GM23338 (cell line): ENCODE results near the gene BCR. TPM values are rescaled to one million over a fixed set of nuclear protein-coding genes. Genes with fewer than 3 reads are reported as not detected.

Experiments used
- ATAC-seq: fragments of 200-7000 bp; cut with Tn5 transposase; 3 replicates; pipeline ENCODE4 v1.9.1; 2020
- DNase-seq: peaks from one replicate; pipeline ENCODE4 v3.0.0-alpha.2; 2015; ENCODE audit warnings: low spot score
- H2AFZ ChIP-seq: fragments of 200-600 bp; sonication (generic); 2 replicates; pipeline ENCODE4 v1.8.0; 2016; ENCODE audit warnings: antibody characterized with exemption, mild to moderate bottlenecking, moderate library complexity
- H3F3A ChIP-seq: fragments of 200-600 bp; sonication (generic); replicated peaks from 2 replicates; pipeline ENCODE4 v1.8.0; 2017; ENCODE audit warnings: antibody characterized with exemption, mixed run types, low read depth
- H3K27ac ChIP-seq: fragments of 200-600 bp; sonication (generic); 2 replicates; pipeline ENCODE4 v1.6.1; 2016; ENCODE audit warnings: low read depth
- H3K27me3 ChIP-seq: fragments of 200-600 bp; sonication (generic); 2 replicates; pipeline ENCODE4 v1.8.0; 2016; ENCODE audit warnings: mild to moderate bottlenecking, mixed run types, moderate library complexity; ENCODE audit not compliant: insufficient read depth
- H3K36me3 ChIP-seq: fragments of 200-600 bp; sonication (generic); 2 replicates; pipeline ENCODE4 v1.8.0; 2016; ENCODE audit warnings: mild to moderate bottlenecking; ENCODE audit not compliant: insufficient read depth
- H3K4me1 ChIP-seq: fragments of 200-600 bp; sonication (generic); 2 replicates; pipeline ENCODE4 v1.8.0; 2016; ENCODE audit warnings: mild to moderate bottlenecking, moderate library complexity; ENCODE audit not compliant: insufficient read depth
- H3K4me2 ChIP-seq: fragments of 200-600 bp; sonication (generic); 2 replicates; pipeline ENCODE4 v1.7.1; 2017; ENCODE audit warnings: mixed run types
- H3K4me3 ChIP-seq: fragments of 200-600 bp; sonication (generic); 2 replicates; pipeline ENCODE4 v1.6.1; 2016; ENCODE audit warnings: mixed run types
- H3K79me2 ChIP-seq: fragments of 200-600 bp; sonication (generic); replicated peaks from 2 replicates; pipeline ENCODE4 v1.8.0; 2017; ENCODE audit warnings: mild to moderate bottlenecking; ENCODE audit not compliant: insufficient read depth
- H3K9me2 ChIP-seq: fragments of 200-600 bp; sonication (generic); 2 replicates; pipeline ENCODE4 v1.8.0; 2017; ENCODE audit not compliant: insufficient read depth
- H4K20me1 ChIP-seq: fragments of 200-600 bp; sonication (generic); replicated peaks from 2 replicates; pipeline ENCODE4 v1.8.0; 2017; ENCODE audit warnings: mild to moderate bottlenecking; ENCODE audit not compliant: insufficient read depth
- H3K27ac Mint-ChIP-seq: 2 replicates; pipeline ENCODE4 v1.8.0; 2020; ENCODE audit warnings: inconsistent platforms, mild to moderate bottlenecking, moderate library complexity, mixed read lengths
- H3K27me3 Mint-ChIP-seq: 3 replicates; pipeline ENCODE4 v1.8.0; 2022; ENCODE audit warnings: low read depth, mild to moderate bottlenecking, moderate library complexity, mixed read lengths, inconsistent platforms; ENCODE audit not compliant: insufficient read depth, poor library complexity
- H3K36me3 Mint-ChIP-seq: 3 replicates; pipeline ENCODE4 v1.8.0; 2021; ENCODE audit warnings: low read depth, mild to moderate bottlenecking, inconsistent platforms, moderate library complexity, mixed read lengths
- H3K4me1 Mint-ChIP-seq: 3 replicates; pipeline ENCODE4 v1.8.0; 2020; ENCODE audit warnings: mild to moderate bottlenecking, inconsistent platforms, mixed read lengths
- H3K4me3 Mint-ChIP-seq: 3 replicates; pipeline ENCODE4 v1.8.0; 2021; ENCODE audit warnings: moderate library complexity, mild to moderate bottlenecking, inconsistent platforms, mixed read lengths
- H3K9me3 Mint-ChIP-seq: 3 replicates; pipeline ENCODE4 v1.8.0; 2020; ENCODE audit warnings: moderate library complexity, mild to moderate bottlenecking, inconsistent platforms, mixed read lengths
- CREB1 ChIP-seq: fragments of 250-450 bp; sonication (Bioruptor Pico); IDR thresholded peaks from 2 replicates; pipeline ENCODE4 v1.5.0; 2020; ENCODE audit warnings: low read depth, mild to moderate bottlenecking, moderate library complexity
- CTCF ChIP-seq, 2 experiments: fragments of 200-600 bp in 1 of 2; sonication (generic) in 1 of 2; conservative IDR thresholded peaks; 2 replicates each; pipeline versions ENCODE4 v1.5.1 to v1.6.1; 2016 to 2017; ENCODE audit warnings: antibody characterized with exemption in 2 of 2, low read depth in 2 of 2, mild to moderate bottlenecking in 2 of 2, moderate library complexity in 1 of 2
- EZH2 ChIP-seq: fragments of 200-600 bp; sonication (generic); IDR thresholded peaks from one replicate; pipeline ENCODE4 v1.8.0; 2017; ENCODE audit warnings: antibody characterized with exemption, mild to moderate bottlenecking, low read depth; ENCODE audit not compliant: unreplicated experiment
- EZH2phosphoT487 ChIP-seq: fragments of 200-600 bp; sonication (generic); IDR thresholded peaks from one replicate; pipeline ENCODE4 v1.8.1; 2018; ENCODE audit warnings: antibody characterized with exemption; ENCODE audit not compliant: unreplicated experiment
- JUNB ChIP-seq: IDR thresholded peaks from one replicate; pipeline ENCODE4 v1.6.1; 2016; ENCODE audit warnings: antibody characterized with exemption; ENCODE audit not compliant: unreplicated experiment
- NANOG ChIP-seq: IDR thresholded peaks from 2 replicates; pipeline ENCODE4 v1.6.1; 2016; ENCODE audit warnings: antibody characterized with exemption, borderline replicate concordance
- POLR2AphosphoS5 ChIP-seq: IDR thresholded peaks from 2 replicates; pipeline ENCODE4 v1.6.1; 2016; ENCODE audit warnings: antibody characterized with exemption, low read depth
- REST ChIP-seq: IDR thresholded peaks from one replicate; pipeline ENCODE4 v1.6.1; 2018; ENCODE audit warnings: antibody characterized with exemption; ENCODE audit not compliant: unreplicated experiment
- STAT1 ChIP-seq: IDR thresholded peaks from one replicate; pipeline ENCODE4 v1.6.1; 2016; ENCODE audit warnings: antibody characterized with exemption; ENCODE audit not compliant: unreplicated experiment
- ZNF114 ChIP-seq: fragments of 250-450 bp; sonication (Bioruptor Pico); IDR thresholded peaks from 2 replicates; pipeline ENCODE4 v1.5.0; 2020; ENCODE audit warnings: mild to moderate bottlenecking, moderate library complexity
- ZNF331 ChIP-seq: fragments of 250-450 bp; sonication (Bioruptor Pico); IDR thresholded peaks from 2 replicates; pipeline ENCODE4 v1.5.0; 2020; ENCODE audit warnings: low read depth, mild to moderate bottlenecking, moderate library complexity
- ZNF462 ChIP-seq: fragments of 250-450 bp; sonication (Bioruptor Pico); IDR thresholded peaks from 2 replicates; pipeline ENCODE4 v1.5.0; 2020; ENCODE audit warnings: mild to moderate bottlenecking, moderate library complexity
- polyA plus RNA-seq: library from polyadenylated mRNA; unstranded; fragments of >200 nt; fragmentation: Nextera tagmentation; extraction: Ambion mirVana; gene quantifications from 2 replicates; pipeline ENCODE4 v1.2.1, GENCODE V29; 2016
- total RNA-seq: library from RNA; depleted of rRNA; stranded (reverse); fragments of >200 nt; shearing (Covaris generic); gene quantifications from 2 replicates; pipeline ENCODE4 v1.2.3, GENCODE V29; 2014

BCR gene
- total and polyA plus RNA-seq, 2 experiments from 2014 or later, result 17.7 to 121 TPM

- TF ChIP-seq ZNF462 (CRISPR knock-in tag), result no peak
- TF ChIP-seq ZNF331, result no peak
These were observed 47.8 kb upstream of the BCR start (continued) for GRCh38 chr22:23132376-23133091.

GRCh38 chr22:23133922-23134321 is 46.4 kb upstream of the BCR start:
- Mint-ChIP-seq H3K27me3 (peaks cover 6% of the 10 kb centered on the region), H3K4me3 (no peak overlapping the region), H3K36me3 (no peaks in the 10 kb centered on the region), H3K4me1 (peaks cover 8% of the 10 kb centered on the region), H3K9me3 (peaks cover 2% of the 10 kb centered on the region; the same call in 1 of the 3 replicates), H3K27ac (no peak overlapping the region)
- Histone ChIP-seq H3K27ac (no peak overlapping the region), H3K4me2 (no peak overlapping the region), H2AFZ (no peak overlapping the region), H3F3A (no peaks in the 10 kb centered on the region), H3K9me2 (no peaks in the 10 kb centered on the region), H3K79me2 (no peaks in the 10 kb centered on the region), H3K4me3 (no peak overlapping the region), H3K4me1 (peaks cover 6% of the 10 kb centered on the region), H4K20me1 (no peaks in the 10 kb centered on the region), H3K36me3 (no peaks in the 10 kb centered on the region), H3K27me3 (no peaks in the 10 kb centered on the region)
- ATAC-seq (peak; percentile 25; the same call in 2 of the 3 replicates), DNase-seq (no peak)
- TF ChIP-seq CREB1 (CRISPR knock-in tag) (no peak), ZNF114 (no peak), CTCF (conservative IDR thresholded peaks at IDR 0.05; ENCODE audit: low read depth in 2 of 2) (no peak), NANOG (no peak), JUNB (no peak), STAT1 (no peak), EZH2phosphoT487 (no peak), POLR2AphosphoS5 (no peak), EZH2 (no peak), REST (no peak)
